K562 (cell line): ENCODE measurements around the gene EML3. TPM values are rescaled to one million over a fixed set of nuclear protein-coding genes. Genes with fewer than 3 reads are reported as not detected.

Experiments used
- ETV5 ChIP-seq: sonication (generic); formaldehyde crosslinking; IDR thresholded peaks from 2 replicates; pipeline ENCODE4 v1.4.0; 2020; ENCODE audit warnings: low read depth, mild to moderate bottlenecking, missing genetic modification reagents
- FIP1L1 ChIP-seq: fragments of 200-400 bp; formaldehyde crosslinking; IDR thresholded peaks from 2 replicates; pipeline ENCODE4 v1.6.1; 2018; ENCODE audit warnings: mild to moderate bottlenecking, low read depth, low read length; ENCODE audit not compliant: poor library complexity, severe bottlenecking
- HMG20B ChIP-seq: fragments of 250-450 bp; sonication (Bioruptor Pico); IDR thresholded peaks from 2 replicates; pipeline ENCODE4 v1.5.0; 2021; ENCODE audit warnings: mild to moderate bottlenecking
- KLF16 ChIP-seq: IDR thresholded peaks from 2 replicates; pipeline ENCODE4 v1.6.1; 2016; ENCODE audit warnings: antibody characterized with exemption
- NFYB ChIP-seq: IDR thresholded peaks from 2 replicates; pipeline ENCODE4 v1.6.1; 2011; ENCODE audit warnings: mild to moderate bottlenecking, moderate library complexity; ENCODE audit not compliant: insufficient read length; ENCODE audit errors: extremely low read depth
- POU5F1 ChIP-seq: fragments of 150-350 bp; IDR thresholded peaks from 2 replicates; pipeline ENCODE4 v1.6.1; 2014; ENCODE audit warnings: borderline replicate concordance, low read length, low read depth, mild to moderate bottlenecking; ENCODE audit not compliant: partially characterized antibody
- PRDM10 ChIP-seq: fragments of 450-650 bp; IDR thresholded peaks from 2 replicates; pipeline ENCODE4 v1.6.1; 2018; ENCODE audit not compliant: partially characterized antibody
- RBBP5 ChIP-seq: fragments of 200-600 bp; sonication (generic); IDR thresholded peaks from 2 replicates; pipeline ENCODE4 v1.6.1; 2012; ENCODE audit warnings: borderline replicate concordance, mild to moderate bottlenecking, low read length, control low read depth, inconsistent platforms; ENCODE audit not compliant: insufficient read depth, poor library complexity, severe bottlenecking
- TAL1 ChIP-seq: fragments of 450-650 bp; IDR thresholded peaks from 2 replicates; pipeline ENCODE4 v1.6.1; 2016; ENCODE audit warnings: mild to moderate bottlenecking
- TEAD1 ChIP-seq, 2 experiments: fragments of 450-650 bp in 1 of 2; sonication (generic) in 1 of 2; formaldehyde crosslinking; IDR thresholded peaks; 2 replicates each; pipeline versions ENCODE4 v1.4.0 to v1.8.0; 2020 to 2022; ENCODE audit warnings: mild to moderate bottlenecking in 2 of 2, missing genetic modification reagents in 1 of 2
- ZNF277 ChIP-seq: fragments of 250-450 bp; sonication (Bioruptor Pico); IDR thresholded peaks from 2 replicates; pipeline ENCODE4 v1.8.0; 2022; ENCODE audit warnings: inconsistent platforms, mild to moderate bottlenecking, moderate library complexity, borderline replicate concordance
- polyA plus RNA-seq, 8 experiments: library from polyadenylated mRNA; depleted of rRNA in 4 of 8; stranded (reverse) in 5 of 8; unstranded in 3 of 8; fragments of >200 nt; fragmentation: Nextera tagmentation in 2 of 8; fragmentation: Illumina TruSeq in 1 of 8; extraction: Ambion mirVana in 2 of 8; extraction: Trizol in 1 of 8; gene quantifications; 2 replicates each; pipeline versions ENCODE4 v1.2.1 to v1.2.3, GENCODE V29; 2011 to 2014; ENCODE audit warnings: inconsistent platforms in 1 of 8, missing spikeins in 1 of 8
- total RNA-seq, 7 experiments: library from RNA; depleted of rRNA in 6 of 7; stranded (reverse); fragments of >200 nt in 6 of 7; fragmentation: Illumina TruSeq in 2 of 7; extraction: Trizol in 2 of 7; gene quantifications; 2 replicates each; pipeline versions ENCODE4 v1.2.1 to v1.2.3, GENCODE V29; 2011 to 2021; ENCODE audit warnings: low replicate concordance in 1 of 7
- TF ChIP-seq, protein P1 (sequence below): fragments of 200-800 bp; sonication (Bioruptor generic); IDR thresholded peaks from 2 replicates; pipeline ENCODE4 v1.6.1; 2016; ENCODE audit warnings: missing genetic modification characterization, missing compliant biosample characterization
- TF ChIP-seq, protein P2 (sequence below): fragments of 450-650 bp; formaldehyde crosslinking; IDR thresholded peaks from 2 replicates; pipeline ENCODE4 v1.4.0; 2020; ENCODE audit warnings: mild to moderate bottlenecking, mixed read lengths
- TF ChIP-seq, protein P3 (sequence below): sonication (generic); formaldehyde crosslinking; IDR thresholded peaks from 2 replicates; pipeline ENCODE4 v1.8.0; 2022; ENCODE audit warnings: missing genetic modification reagents, mild to moderate bottlenecking, borderline replicate concordance

Gene EML3
- total and polyA plus RNA-seq, 9 of the 15 experiments (the other 6 are each of a cell fraction or from before 2014, with no cell fraction given): 0.32 to 90.5 (median 26.4) TPM

DNA sequence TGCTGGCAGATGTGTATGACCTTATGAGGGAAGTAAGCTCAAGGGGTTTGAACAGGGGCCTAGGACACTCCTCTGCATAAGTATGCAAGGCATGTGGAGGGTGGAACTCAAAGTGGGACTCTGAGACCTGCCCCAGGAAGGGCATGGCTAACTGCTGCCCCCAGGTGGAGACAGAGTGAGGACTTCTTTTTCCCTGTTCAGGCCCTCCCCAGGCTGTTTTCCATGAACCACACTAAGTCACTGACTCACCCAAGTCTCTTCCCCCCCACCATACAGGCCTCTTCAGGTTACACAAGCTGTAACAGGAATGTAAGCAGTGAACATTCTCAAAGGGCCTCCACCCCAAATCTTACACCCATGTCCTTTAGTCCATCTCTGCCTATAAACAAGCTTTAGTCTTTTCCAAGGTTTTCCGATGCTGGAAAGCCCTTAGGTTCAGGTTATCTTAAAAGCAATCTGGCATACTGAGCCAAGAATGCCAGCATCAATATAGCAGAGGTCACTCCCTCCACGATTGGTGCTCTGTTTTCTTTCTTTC, 51.9 kb downstream of the EML3 start (continued):
- TF ChIP-seq, protein P1, sequence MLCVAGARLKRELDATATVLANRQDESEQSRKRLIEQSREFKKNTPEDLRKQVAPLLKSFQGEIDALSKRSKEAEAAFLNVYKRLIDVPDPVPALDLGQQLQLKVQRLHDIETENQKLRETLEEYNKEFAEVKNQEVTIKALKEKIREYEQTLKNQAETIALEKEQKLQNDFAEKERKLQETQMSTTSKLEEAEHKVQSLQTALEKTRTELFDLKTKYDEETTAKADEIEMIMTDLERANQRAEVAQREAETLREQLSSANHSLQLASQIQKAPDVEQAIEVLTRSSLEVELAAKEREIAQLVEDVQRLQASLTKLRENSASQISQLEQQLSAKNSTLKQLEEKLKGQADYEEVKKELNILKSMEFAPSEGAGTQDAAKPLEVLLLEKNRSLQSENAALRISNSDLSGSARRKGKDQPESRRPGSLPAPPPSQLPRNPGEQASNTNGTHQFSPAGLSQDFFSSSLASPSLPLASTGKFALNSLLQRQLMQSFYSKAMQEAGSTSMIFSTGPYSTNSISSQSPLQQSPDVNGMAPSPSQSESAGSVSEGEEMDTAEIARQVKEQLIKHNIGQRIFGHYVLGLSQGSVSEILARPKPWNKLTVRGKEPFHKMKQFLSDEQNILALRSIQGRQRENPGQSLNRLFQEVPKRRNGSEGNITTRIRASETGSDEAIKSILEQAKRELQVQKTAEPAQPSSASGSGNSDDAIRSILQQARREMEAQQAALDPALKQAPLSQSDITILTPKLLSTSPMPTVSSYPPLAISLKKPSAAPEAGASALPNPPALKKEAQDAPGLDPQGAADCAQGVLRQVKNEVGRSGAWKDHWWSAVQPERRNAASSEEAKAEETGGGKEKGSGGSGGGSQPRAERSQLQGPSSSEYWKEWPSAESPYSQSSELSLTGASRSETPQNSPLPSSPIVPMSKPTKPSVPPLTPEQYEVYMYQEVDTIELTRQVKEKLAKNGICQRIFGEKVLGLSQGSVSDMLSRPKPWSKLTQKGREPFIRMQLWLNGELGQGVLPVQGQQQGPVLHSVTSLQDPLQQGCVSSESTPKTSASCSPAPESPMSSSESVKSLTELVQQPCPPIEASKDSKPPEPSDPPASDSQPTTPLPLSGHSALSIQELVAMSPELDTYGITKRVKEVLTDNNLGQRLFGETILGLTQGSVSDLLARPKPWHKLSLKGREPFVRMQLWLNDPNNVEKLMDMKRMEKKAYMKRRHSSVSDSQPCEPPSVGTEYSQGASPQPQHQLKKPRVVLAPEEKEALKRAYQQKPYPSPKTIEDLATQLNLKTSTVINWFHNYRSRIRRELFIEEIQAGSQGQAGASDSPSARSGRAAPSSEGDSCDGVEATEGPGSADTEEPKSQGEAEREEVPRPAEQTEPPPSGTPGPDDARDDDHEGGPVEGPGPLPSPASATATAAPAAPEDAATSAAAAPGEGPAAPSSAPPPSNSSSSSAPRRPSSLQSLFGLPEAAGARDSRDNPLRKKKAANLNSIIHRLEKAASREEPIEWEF (CRISPR knock-in tag): no peak
- TF ChIP-seq, protein P2, sequence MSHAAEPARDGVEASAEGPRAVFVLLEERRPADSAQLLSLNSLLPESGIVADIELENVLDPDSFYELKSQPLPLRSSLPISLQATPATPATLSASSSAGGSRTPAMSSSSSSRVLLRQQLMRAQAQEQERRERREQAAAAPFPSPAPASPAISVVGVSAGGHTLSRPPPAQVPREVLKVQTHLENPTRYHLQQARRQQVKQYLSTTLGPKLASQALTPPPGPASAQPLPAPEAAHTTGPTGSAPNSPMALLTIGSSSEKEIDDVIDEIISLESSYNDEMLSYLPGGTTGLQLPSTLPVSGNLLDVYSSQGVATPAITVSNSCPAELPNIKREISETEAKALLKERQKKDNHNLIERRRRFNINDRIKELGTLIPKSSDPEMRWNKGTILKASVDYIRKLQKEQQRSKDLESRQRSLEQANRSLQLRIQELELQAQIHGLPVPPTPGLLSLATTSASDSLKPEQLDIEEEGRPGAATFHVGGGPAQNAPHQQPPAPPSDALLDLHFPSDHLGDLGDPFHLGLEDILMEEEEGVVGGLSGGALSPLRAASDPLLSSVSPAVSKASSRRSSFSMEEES (CRISPR knock-in tag): no peak
- TF ChIP-seq, protein P3, sequence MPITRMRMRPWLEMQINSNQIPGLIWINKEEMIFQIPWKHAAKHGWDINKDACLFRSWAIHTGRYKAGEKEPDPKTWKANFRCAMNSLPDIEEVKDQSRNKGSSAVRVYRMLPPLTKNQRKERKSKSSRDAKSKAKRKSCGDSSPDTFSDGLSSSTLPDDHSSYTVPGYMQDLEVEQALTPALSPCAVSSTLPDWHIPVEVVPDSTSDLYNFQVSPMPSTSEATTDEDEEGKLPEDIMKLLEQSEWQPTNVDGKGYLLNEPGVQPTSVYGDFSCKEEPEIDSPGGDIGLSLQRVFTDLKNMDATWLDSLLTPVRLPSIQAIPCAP (CRISPR knock-in tag): no peak
- TF ChIP-seq TAL1: no peak
- no peak for TF ChIP-seq FIP1L1
- TF ChIP-seq NFYB: no peak
- no peak for TF ChIP-seq ETV5 (CRISPR knock-in tag)
- TF ChIP-seq TEAD1 (CRISPR knock-in tag; IDR thresholded peaks at IDR 0.05): peak in 1 of 2 experiments; percentile 85; a peak in 2 of 4 replicates
- TF ChIP-seq HMG20B (CRISPR knock-in tag): no peak
- TF ChIP-seq POU5F1: no peak
- TF ChIP-seq RBBP5: no peak
- TF ChIP-seq ZNF277: no peak
- TF ChIP-seq PRDM10: peak; percentile 52
- TF ChIP-seq KLF16: 0 out of 2 replicates have a peak, but pooled peaks have one; percentile 38
